Spleen (tissue), 7 donors: ENCODE measurements around the gene FSTL1.

Experiments used
- POLR2A ChIP-seq, 3 donors: fragments of 450-650 bp; IDR thresholded peaks; one replicate each; pipeline ENCODE4 v1.5.1; 2017; ENCODE audit warnings: antibody characterized with exemption in 3 of 3, mild to moderate bottlenecking in 1 of 3
- POLR2AphosphoS5 ChIP-seq, 3 donors: sonication (generic); formaldehyde crosslinking; IDR thresholded peaks; one replicate each; pipeline ENCODE4 v1.5.1; 2017; ENCODE audit warnings: antibody characterized with exemption in 3 of 3
- TF ChIP-seq, protein P1 (sequence below), 11 experiments: fragments of 200-600 bp in 7 of 11; fragments of 450-650 bp in 4 of 11; sonication (generic) in 4 of 11; IDR thresholded peaks in 8 of 11; conservative IDR thresholded peaks in 3 of 11; 1 replicate in 7 of 11; 2 replicates in 4 of 11; pipeline versions ENCODE4 v1.4.0 to v1.8.0; 2016 to 2021; ENCODE audit warnings: antibody characterized with exemption in 11 of 11, inconsistent platforms in 4 of 11, mild to moderate bottlenecking in 1 of 11
- donor health status: DM: no; HTN: no; CAD: no; lungs with moderate emphysema.
- donor health status: DM: no; HTN: no; CAD: no.
- donor health status: DM: no; HTN: no; CAD: no.

DNA sequence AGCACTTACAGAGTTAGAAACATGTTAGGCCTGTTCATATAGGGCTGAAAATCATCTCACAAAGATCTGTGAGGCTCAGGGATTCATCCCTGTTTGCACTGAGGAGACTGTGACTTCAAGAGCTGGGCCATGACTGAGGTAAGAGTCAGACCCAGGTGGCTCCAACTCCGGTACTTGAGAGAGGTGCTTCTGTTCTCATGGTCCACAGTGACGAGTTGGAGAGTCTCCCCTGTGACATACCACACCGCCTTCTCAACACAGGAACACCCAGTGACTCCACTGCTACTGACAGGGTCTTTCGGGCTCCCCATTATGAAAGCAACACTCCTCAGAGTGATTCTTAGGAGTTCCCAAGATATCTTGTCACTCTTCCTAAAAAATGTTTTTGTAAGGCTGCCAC is 27.4 kb downstream of the FSTL1 start:
- TF ChIP-seq, protein P1, sequence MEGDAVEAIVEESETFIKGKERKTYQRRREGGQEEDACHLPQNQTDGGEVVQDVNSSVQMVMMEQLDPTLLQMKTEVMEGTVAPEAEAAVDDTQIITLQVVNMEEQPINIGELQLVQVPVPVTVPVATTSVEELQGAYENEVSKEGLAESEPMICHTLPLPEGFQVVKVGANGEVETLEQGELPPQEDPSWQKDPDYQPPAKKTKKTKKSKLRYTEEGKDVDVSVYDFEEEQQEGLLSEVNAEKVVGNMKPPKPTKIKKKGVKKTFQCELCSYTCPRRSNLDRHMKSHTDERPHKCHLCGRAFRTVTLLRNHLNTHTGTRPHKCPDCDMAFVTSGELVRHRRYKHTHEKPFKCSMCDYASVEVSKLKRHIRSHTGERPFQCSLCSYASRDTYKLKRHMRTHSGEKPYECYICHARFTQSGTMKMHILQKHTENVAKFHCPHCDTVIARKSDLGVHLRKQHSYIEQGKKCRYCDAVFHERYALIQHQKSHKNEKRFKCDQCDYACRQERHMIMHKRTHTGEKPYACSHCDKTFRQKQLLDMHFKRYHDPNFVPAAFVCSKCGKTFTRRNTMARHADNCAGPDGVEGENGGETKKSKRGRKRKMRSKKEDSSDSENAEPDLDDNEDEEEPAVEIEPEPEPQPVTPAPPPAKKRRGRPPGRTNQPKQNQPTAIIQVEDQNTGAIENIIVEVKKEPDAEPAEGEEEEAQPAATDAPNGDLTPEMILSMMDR (IDR thresholded peaks at IDR 0.05 in 8 of 11, conservative IDR thresholded peaks at IDR 0.05 in 3 of 11), result no peak
- TF ChIP-seq POLR2AphosphoS5 (IDR thresholded peaks at IDR 0.05) (no peak), POLR2A (IDR thresholded peaks at IDR 0.05) (no peak)
